Esophagus squamous epithelium (tissue), 4 donors: Measurements from ENCODE around the gene NRG4.

ENCODE experiments used
- CTCF ChIP-seq, 6 experiments: fragments of 450-650 bp in 4 of 6; fragments of 200-600 bp in 2 of 6; sonication (generic) in 2 of 6; IDR thresholded peaks; one replicate each; pipeline ENCODE4 v1.5.1; 2016 to 2019; ENCODE audit warnings: antibody characterized with exemption in 6 of 6, mild to moderate bottlenecking in 4 of 6, moderate library complexity in 4 of 6
- POLR2A ChIP-seq, 4 donors: fragments of 450-650 bp; IDR thresholded peaks; one replicate each; pipeline ENCODE4 v1.6.1; 2017; ENCODE audit warnings: antibody characterized with exemption in 4 of 4, mild to moderate bottlenecking in 4 of 4, moderate library complexity in 3 of 4

- TF ChIP-seq POLR2A (IDR thresholded peaks at IDR 0.05) (no peak), CTCF (IDR thresholded peaks at IDR 0.05) (no peak)
Measured at GRCh38 chr15:76011627-76012551, at the start of gene NRG4.
